Measurements from ENCODE around the gene KIAA0319L.

DNA sequence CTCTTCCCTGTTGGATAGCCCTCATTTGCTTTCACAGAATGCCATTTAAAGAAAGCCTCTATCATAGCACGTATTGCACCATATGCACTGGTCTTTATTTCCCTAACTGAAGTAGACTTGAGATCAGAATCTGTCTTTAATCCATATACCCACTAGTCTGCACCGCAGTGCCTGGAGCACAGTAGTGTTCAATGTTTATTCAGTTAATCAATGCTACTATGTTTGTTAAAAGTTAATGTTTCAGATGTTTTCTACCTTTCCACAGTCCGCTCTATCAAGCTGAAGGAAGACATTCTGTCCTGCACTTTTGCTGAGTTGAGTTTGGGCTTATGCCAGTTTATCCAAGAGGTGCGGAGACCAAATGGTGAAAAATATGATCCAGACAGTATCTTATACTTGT, 149.5 kb downstream of the KIAA0319L start:
- TF ChIP-seq, protein P1, sequence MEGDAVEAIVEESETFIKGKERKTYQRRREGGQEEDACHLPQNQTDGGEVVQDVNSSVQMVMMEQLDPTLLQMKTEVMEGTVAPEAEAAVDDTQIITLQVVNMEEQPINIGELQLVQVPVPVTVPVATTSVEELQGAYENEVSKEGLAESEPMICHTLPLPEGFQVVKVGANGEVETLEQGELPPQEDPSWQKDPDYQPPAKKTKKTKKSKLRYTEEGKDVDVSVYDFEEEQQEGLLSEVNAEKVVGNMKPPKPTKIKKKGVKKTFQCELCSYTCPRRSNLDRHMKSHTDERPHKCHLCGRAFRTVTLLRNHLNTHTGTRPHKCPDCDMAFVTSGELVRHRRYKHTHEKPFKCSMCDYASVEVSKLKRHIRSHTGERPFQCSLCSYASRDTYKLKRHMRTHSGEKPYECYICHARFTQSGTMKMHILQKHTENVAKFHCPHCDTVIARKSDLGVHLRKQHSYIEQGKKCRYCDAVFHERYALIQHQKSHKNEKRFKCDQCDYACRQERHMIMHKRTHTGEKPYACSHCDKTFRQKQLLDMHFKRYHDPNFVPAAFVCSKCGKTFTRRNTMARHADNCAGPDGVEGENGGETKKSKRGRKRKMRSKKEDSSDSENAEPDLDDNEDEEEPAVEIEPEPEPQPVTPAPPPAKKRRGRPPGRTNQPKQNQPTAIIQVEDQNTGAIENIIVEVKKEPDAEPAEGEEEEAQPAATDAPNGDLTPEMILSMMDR (IDR thresholded peaks at IDR 0.05), result no peak
- no peak for TF ChIP-seq ZFX (IDR thresholded peaks at IDR 0.05; ENCODE audit: borderline replicate concordance)

Data from 22Rv1 (cell line).